Endothelial cell of umbilical vein (primary cell): Measurements from ENCODE around the gene PRDM13. TPM values are rescaled to one million over a fixed set of nuclear protein-coding genes. Genes with fewer than 3 reads are reported as not detected.
A peak's percentile ranks its signal among the peaks of the same experiment; 100 is the strongest.

Source experiments
- BruUV-seq: library from RNA; stranded (reverse); fragments of 400-500 nt; replicated peaks from 2 replicates; lab custom pipeline; 2021; lab: Mats Ljungman, UMichigan
- CTCF ChIA-PET: fragments of 300-600, 350-600 bp; sonication (Branson Sonifier 250); formaldehyde crosslinking; loops from one replicate; lab custom pipeline; 2021; ENCODE audit warnings: antibody characterized with exemption, inconsistent platforms; lab: Charles Lee
- POLR2A ChIA-PET: fragments of 300-600, 350-600 bp; sonication (Branson Sonifier 250); formaldehyde crosslinking; loops from one replicate; lab custom pipeline; 2021; ENCODE audit warnings: antibody characterized with exemption, inconsistent platforms; lab: Charles Lee
- DNase-seq: peaks from one replicate; pipeline ENCODE4 v3.0.0-alpha.2; 2011; ENCODE audit warnings: low read depth, low spot score
- FAIRE-seq: peaks from 2 replicates; lab custom pipeline; 2011; peaks lifted over from hg19 to GRCh38; lab: Jason Lieb, UNC
- H2AFZ ChIP-seq: 2 replicates; pipeline ENCODE4 v1.6.0; 2012; ENCODE audit warnings: low read depth, low read length, control low read depth, inconsistent platforms
- H3K27ac ChIP-seq: 2 replicates; pipeline ENCODE4 v1.5.1; 2011; ENCODE audit warnings: low read depth, mild to moderate bottlenecking, control low read depth, low read length, moderate library complexity; ENCODE audit not compliant: insufficient read depth
- H3K27me3 ChIP-seq, 2 experiments: 2 replicates each; pipeline versions ENCODE4 v1.6.0 to v1.6.1; 2011; ENCODE audit warnings: low read length in 2 of 2, mixed read lengths in 1 of 2; ENCODE audit not compliant: control insufficient read depth in 2 of 2, insufficient read depth in 2 of 2
- H3K36me3 ChIP-seq, 2 experiments: 2 replicates in 1 of 2; 3 replicates in 1 of 2; pipeline ENCODE4 v1.5.1; 2011; ENCODE audit warnings: low read length in 2 of 2, mild to moderate bottlenecking in 1 of 2, moderate library complexity in 1 of 2; ENCODE audit not compliant: control insufficient read depth in 2 of 2, insufficient read depth in 2 of 2; ENCODE audit errors: extremely low read depth in 1 of 2
- H3K4me1 ChIP-seq: 3 replicates; pipeline ENCODE4 v1.5.1; 2011; ENCODE audit warnings: mild to moderate bottlenecking, low read length; ENCODE audit not compliant: control insufficient read depth, insufficient read depth; ENCODE audit errors: extremely low read depth
- H3K4me2 ChIP-seq: 2 replicates; pipeline ENCODE4 v1.6.1; 2011; ENCODE audit warnings: low read length, control low read depth, mixed read lengths; ENCODE audit not compliant: insufficient read depth
- H3K4me3 ChIP-seq, 3 experiments: fragments of 200-600 bp in 1 of 3; sonication (generic), shearing (Covaris generic) in 1 of 3; replicated peaks in 1 of 3; 2 replicates each; pipeline ENCODE4 v1.5.1; 2011 to 2016; ENCODE audit warnings: control low read depth in 3 of 3, low read length in 3 of 3, mild to moderate bottlenecking in 2 of 3, inconsistent platforms in 1 of 3, low read depth in 1 of 3, moderate library complexity in 1 of 3; ENCODE audit not compliant: insufficient read depth in 1 of 3
- H3K79me2 ChIP-seq: 2 replicates; pipeline ENCODE4 v1.6.0; 2012; ENCODE audit warnings: low read length, inconsistent platforms; ENCODE audit not compliant: control insufficient read depth, insufficient read depth
- H3K9ac ChIP-seq: replicated peaks from 2 replicates; pipeline ENCODE3; 2011; ENCODE audit warnings: low read length, control low read depth; ENCODE audit not compliant: insufficient read depth; ENCODE audit errors: extremely low read depth
- H3K9me1 ChIP-seq: replicated peaks from 3 replicates; pipeline ENCODE4 v1.6.0; 2011; ENCODE audit warnings: mild to moderate bottlenecking, low read length; ENCODE audit not compliant: control insufficient read depth, insufficient read depth; ENCODE audit errors: extremely low read depth
- H3K9me3 ChIP-seq: replicated peaks from 2 replicates; pipeline ENCODE4 v1.5.1; 2012; ENCODE audit warnings: low read length, inconsistent platforms; ENCODE audit not compliant: control insufficient read depth, insufficient read depth
- H4K20me1 ChIP-seq: replicated peaks from 2 replicates; pipeline ENCODE3; 2011; ENCODE audit warnings: mild to moderate bottlenecking, low read length; ENCODE audit not compliant: control insufficient read depth, insufficient read depth; ENCODE audit errors: extremely low read depth
- EZH2 ChIP-seq: IDR thresholded peaks from 2 replicates; pipeline ENCODE4 v1.6.1; 2012; ENCODE audit warnings: borderline replicate concordance, low read depth, mild to moderate bottlenecking, moderate library complexity, low read length, inconsistent platforms; ENCODE audit not compliant: severe bottlenecking
- FOS ChIP-seq: IDR thresholded peaks from 2 replicates; pipeline ENCODE4 v1.6.1; 2011; ENCODE audit warnings: mild to moderate bottlenecking, low read length, moderate library complexity, borderline replicate concordance; ENCODE audit not compliant: insufficient read depth
- POLR2AphosphoS5 ChIP-seq: IDR thresholded peaks from 2 replicates; pipeline ENCODE4 v1.6.1; 2012; ENCODE audit warnings: low read depth, mild to moderate bottlenecking, control low read depth, low read length, moderate library complexity; ENCODE audit not compliant: insufficient read depth
- dilution Hi-C: fragments of 300-500 bp; cut with MboI; formaldehyde crosslinking; loops from one replicate; pipeline ENCODE4 v1.15.0; 2019; ENCODE audit warnings: low sequenced_read_pairs; ENCODE audit not compliant: extremely low pct_ligation_motif_present
- intact Hi-C: fragments of 100-400 bp; cut with micrococcal nuclease; formaldehyde crosslinking; loops from one replicate; pipeline ENCODE4 v1.10.0; 2022
- polyA plus RNA-seq, 4 experiments: library from polyadenylated mRNA; depleted of rRNA in 3 of 4; stranded (reverse) in 3 of 4; unstranded in 1 of 4; fragments of >200 nt; gene quantifications; 2 replicates each; pipeline versions ENCODE4 v1.2.1 to v1.2.3, GENCODE V29; 2011 to 2012; ENCODE audit warnings: missing spikeins in 1 of 4
- total RNA-seq: library from RNA; stranded (reverse); gene quantifications from 2 replicates; pipeline ENCODE4 v1.2.3, GENCODE V29; 2021
- TF ChIP-seq, protein P1 (sequence below), 2 donors: IDR thresholded peaks; 1 replicate in 1 of 2; 2 replicates in 1 of 2; pipeline ENCODE4 v1.5.1; 2011; ENCODE audit warnings: low read length in 2 of 2, mild to moderate bottlenecking in 2 of 2, moderate library complexity in 2 of 2, control low read depth in 1 of 2, inconsistent platforms in 1 of 2, low read depth in 1 of 2; ENCODE audit not compliant: insufficient read depth in 1 of 2; ENCODE audit errors: extremely low read depth in 1 of 2

Gene PRDM13
- total and polyA plus RNA-seq, 2 donors (not counting 3 experiments of a cell fraction or from before 2014, with no cell fraction given) = not detected

DNA sequence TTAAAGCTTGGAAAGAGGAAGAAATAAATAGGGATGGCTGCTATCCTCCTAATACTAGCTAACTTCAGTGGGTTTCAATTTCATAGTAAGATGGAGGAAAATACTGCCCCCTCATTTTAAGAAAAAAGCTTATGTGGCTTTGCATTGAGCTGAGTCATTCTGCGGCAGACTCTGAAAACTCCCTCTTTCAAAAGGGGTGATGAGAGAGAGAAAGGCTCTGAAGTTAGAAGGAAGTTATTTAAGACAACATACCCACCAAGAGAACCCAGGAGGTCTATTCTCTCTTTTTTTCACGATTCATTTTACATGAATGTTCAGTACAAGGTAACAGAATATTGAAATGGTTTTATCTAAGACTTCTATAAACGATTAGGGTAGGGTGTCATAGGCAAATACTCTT, 4.5 kb downstream of the PRDM13 start:
- TF ChIP-seq FOS = no peak
- TF ChIP-seq EZH2 = peak; percentile 70
- H3K79me2 ChIP-seq = no peaks in the 10 kb centered on the region
- H2AFZ ChIP-seq = no peak overlapping the region
- H4K20me1 ChIP-seq = no peaks in the 10 kb centered on the region
- no peak overlapping the region for H3K9ac ChIP-seq
- no peak overlapping the region for H3K4me3 ChIP-seq
- no peaks in the 10 kb centered on the region for H3K9me3 ChIP-seq
- no peaks in the 10 kb centered on the region for H3K9me1 ChIP-seq
- no TSS peak for BruUV-seq
- no peak overlapping the region for H3K27ac ChIP-seq
- DNase-seq (no peak), FAIRE-seq (no peak)
- intact Hi-C loops (no loop called here), dilution Hi-C loops (no loop called here)
- H3K4me1 ChIP-seq = peaks cover 6% of the 10 kb centered on the region
- peaks cover 79 to 98% of the 10 kb centered on the region in 2 experiments for H3K27me3 ChIP-seq
- no peaks in the 10 kb centered on the region for H3K36me3 ChIP-seq
- no peak overlapping the region for H3K4me2 ChIP-seq
- POLR2A ChIA-PET = no interaction called here
- CTCF ChIA-PET = interaction anchor here (1.5 kb wide), 1 partner anchor 10 kb away, joined by 4 read pairs; no protein-coding TSS in a partner anchor

DNA sequence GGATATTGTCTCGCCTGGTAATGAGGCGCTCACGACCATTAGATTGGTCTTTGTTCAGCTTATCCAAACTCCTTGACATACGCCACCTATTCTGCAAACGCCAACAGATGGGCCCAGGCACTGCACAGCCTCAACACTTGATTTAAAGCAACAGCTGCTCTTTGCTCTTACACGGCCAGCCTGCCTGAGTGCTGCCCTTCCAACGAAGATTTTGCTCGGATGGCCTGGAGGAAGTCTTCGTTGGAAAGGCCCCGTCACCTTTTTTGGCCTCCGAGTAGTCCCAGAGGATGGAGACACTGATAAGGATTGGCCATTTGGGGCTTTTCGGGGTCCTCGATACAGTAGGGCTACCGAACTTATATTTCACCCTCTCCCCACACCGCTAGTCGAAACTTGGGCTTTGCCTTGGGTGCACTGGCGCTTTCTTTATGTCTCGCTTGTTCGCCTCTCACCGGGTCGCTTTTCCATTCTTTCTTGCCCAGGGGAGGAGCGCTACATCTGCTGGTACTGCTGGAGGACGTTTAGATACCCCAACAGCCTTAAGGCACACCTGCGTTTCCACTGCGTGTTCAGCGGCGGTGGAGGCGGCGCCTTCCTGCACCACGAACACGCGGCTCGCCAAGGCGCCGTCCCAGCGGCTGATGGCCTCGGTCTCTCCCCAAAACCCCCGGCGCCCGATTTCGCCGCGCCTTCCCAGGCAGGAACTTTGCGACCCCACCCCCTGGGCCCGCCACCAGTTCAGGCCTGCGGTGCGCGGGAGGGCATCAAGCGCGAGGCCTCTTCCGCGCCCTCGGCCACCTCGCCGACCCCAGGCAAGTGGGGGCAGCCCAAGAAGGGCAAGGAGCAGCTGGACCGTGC, 6.1 kb downstream of the PRDM13 start:
- peak overlapping the region; percentile 78 for H2AFZ ChIP-seq
- TF ChIP-seq POLR2AphosphoS5 = no peak
- TF ChIP-seq, protein P1, sequence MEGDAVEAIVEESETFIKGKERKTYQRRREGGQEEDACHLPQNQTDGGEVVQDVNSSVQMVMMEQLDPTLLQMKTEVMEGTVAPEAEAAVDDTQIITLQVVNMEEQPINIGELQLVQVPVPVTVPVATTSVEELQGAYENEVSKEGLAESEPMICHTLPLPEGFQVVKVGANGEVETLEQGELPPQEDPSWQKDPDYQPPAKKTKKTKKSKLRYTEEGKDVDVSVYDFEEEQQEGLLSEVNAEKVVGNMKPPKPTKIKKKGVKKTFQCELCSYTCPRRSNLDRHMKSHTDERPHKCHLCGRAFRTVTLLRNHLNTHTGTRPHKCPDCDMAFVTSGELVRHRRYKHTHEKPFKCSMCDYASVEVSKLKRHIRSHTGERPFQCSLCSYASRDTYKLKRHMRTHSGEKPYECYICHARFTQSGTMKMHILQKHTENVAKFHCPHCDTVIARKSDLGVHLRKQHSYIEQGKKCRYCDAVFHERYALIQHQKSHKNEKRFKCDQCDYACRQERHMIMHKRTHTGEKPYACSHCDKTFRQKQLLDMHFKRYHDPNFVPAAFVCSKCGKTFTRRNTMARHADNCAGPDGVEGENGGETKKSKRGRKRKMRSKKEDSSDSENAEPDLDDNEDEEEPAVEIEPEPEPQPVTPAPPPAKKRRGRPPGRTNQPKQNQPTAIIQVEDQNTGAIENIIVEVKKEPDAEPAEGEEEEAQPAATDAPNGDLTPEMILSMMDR (IDR thresholded peaks at IDR 0.05; ENCODE audit: extremely low read depth in 1 of 2, insufficient read depth in 1 of 2, low read depth in 1 of 2, low read length in 2 of 2) = no peak
- peak; percentile 52 for TF ChIP-seq EZH2
- no peak for TF ChIP-seq FOS
- BruUV-seq = no TSS peak
- peak overlapping the region; percentile 33 for H3K4me2 ChIP-seq
- CTCF ChIA-PET = interaction anchor here (0.8 to 1.7 kb wide), 5 partner anchors 8 to 145 kb away, joined by 3 to 7 read pairs (median 3); no protein-coding TSS in a partner anchor
- peaks cover 6% of the 10 kb centered on the region for H3K4me1 ChIP-seq
- H3K27ac ChIP-seq = no peak overlapping the region
- H3K79me2 ChIP-seq = no peaks in the 10 kb centered on the region
- peak overlapping the region in 1 of 3 experiments; percentile 23 for H3K4me3 ChIP-seq
- intact Hi-C loops = loop anchor here (2.0 kb wide), 1 partner anchor 92 kb away; no protein-coding TSS in a partner anchor
- H3K27me3 ChIP-seq = peaks cover 72 to 98% of the 10 kb centered on the region in 2 experiments
- DNase-seq (no peak), FAIRE-seq (no peak)
- H3K9ac ChIP-seq = no peak overlapping the region
- POLR2A ChIA-PET = no interaction called here
- H3K9me3 ChIP-seq = no peaks in the 10 kb centered on the region
- dilution Hi-C loops = no loop called here
- no peaks in the 10 kb centered on the region for H3K36me3 ChIP-seq
- H3K9me1 ChIP-seq = no peaks in the 10 kb centered on the region
- H4K20me1 ChIP-seq = no peaks in the 10 kb centered on the region
